Measurements from ENCODE around the gene RAB39A.

RAB39A gene

DNA sequence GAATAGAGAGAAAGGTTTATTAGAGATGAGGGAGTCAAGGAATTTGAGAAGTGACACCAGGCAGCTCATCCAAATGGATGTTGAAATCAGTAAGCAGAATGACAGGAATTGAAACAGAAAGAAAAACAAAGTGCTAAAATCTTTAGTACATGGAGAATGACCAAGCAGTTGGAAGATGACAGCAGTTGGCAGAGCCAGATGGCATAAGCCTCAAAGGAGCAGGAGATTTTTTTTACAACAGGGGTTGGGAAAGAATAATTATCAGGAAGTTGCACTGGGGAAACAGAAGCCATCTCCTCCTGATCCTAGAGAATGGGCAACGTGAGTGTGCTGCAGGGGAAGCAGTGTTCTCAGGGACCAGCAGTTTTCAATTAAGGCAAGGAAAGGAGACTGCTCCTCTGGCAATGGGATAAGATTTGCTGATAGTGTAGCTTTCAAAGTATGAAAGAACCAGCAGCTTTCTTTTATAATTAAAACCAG, 28.9 kb downstream of the RAB39A start:
- Histone ChIP-seq H3K4me1 (no peaks in the 10 kb centered on the region), H3K4me2 (no peak overlapping the region), H4K20me1 (no peaks in the 10 kb centered on the region), H3K27me3 (no peaks in the 10 kb centered on the region), H3K9me3 (no peaks in the 10 kb centered on the region), H3K4me3 (no peak overlapping the region), H3K27ac (no peak overlapping the region), H3K9ac (no peak overlapping the region), H3K36me3 (no peaks in the 10 kb centered on the region)
- TF ChIP-seq Cebpa-rat (IDR thresholded peaks at IDR 0.05), result no peak

DNA sequence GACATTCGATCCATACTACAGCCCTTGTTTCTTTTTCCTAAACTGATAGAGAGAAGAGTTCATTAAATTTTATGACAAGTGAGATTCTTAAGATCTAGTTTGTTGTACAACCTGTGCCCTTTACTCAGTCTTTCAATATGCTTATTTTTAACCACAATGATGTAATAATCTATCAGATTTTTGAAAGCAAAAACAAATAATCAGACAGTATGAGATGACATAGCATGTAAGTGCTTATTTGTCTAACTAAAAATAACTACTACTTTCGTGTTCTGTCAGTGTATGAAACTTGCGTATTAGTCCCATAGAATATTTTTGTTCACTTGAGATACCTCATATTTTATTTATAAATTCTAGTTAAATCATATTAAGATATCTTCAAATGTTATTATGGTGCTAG, 33.2 kb downstream of the RAB39A start:
- Histone ChIP-seq H4K20me1 (no peaks in the 10 kb centered on the region), H3K4me3 (no peak overlapping the region), H3K36me3 (no peaks in the 10 kb centered on the region), H3K4me2 (no peak overlapping the region), H3K9ac (no peak overlapping the region), H3K27me3 (no peaks in the 10 kb centered on the region), H3K4me1 (no peaks in the 10 kb centered on the region), H3K9me3 (no peaks in the 10 kb centered on the region), H3K27ac (no peak overlapping the region)
- TF ChIP-seq Cebpa-rat (IDR thresholded peaks at IDR 0.05), result no peak

DNA sequence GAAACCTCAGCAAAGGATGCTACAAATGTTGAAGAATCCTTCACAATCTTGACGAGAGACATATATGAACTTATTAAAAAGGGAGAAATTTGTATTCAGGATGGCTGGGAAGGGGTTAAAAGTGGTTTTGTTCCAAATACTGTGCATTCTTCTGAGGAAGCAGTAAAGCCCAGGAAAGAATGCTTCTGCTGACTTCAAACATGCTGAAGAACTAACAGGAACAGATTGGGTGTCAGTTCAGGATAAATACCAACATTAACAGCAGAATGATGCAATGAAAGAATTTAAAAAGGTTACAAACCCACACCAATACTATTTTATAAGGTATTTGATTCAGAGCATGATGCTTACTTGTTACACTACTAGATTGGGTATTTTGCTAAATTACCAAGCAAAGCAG, 33.9 kb downstream of the RAB39A start:
- TF ChIP-seq Cebpa-rat (IDR thresholded peaks at IDR 0.05), result no peak
- H3K27me3 ChIP-seq, result no peaks in the 10 kb centered on the region
- H3K4me3 ChIP-seq, result no peak overlapping the region
- H3K36me3 ChIP-seq, result no peaks in the 10 kb centered on the region
- no peak overlapping the region for H3K4me2 ChIP-seq
- H3K27ac ChIP-seq, result no peak overlapping the region
- H3K9me3 ChIP-seq, result no peaks in the 10 kb centered on the region
- H3K9ac ChIP-seq, result no peak overlapping the region
- no peaks in the 10 kb centered on the region for H4K20me1 ChIP-seq
- H3K4me1 ChIP-seq, result no peaks in the 10 kb centered on the region

GRCh38 chr11:107963091-107963490, 34.8 kb downstream of the RAB39A start:
- no peaks in the 10 kb centered on the region for H3K9me3 ChIP-seq
- H3K4me3 ChIP-seq, result no peak overlapping the region
- no peaks in the 10 kb centered on the region for H3K36me3 ChIP-seq
- H3K27ac ChIP-seq, result no peak overlapping the region
- no peak overlapping the region for H3K9ac ChIP-seq
- H3K4me2 ChIP-seq, result no peak overlapping the region
- no peaks in the 10 kb centered on the region for H4K20me1 ChIP-seq
- H3K4me1 ChIP-seq, result no peaks in the 10 kb centered on the region
- no peak for TF ChIP-seq Cebpa-rat (IDR thresholded peaks at IDR 0.05)
- H3K27me3 ChIP-seq, result no peaks in the 10 kb centered on the region

DNA sequence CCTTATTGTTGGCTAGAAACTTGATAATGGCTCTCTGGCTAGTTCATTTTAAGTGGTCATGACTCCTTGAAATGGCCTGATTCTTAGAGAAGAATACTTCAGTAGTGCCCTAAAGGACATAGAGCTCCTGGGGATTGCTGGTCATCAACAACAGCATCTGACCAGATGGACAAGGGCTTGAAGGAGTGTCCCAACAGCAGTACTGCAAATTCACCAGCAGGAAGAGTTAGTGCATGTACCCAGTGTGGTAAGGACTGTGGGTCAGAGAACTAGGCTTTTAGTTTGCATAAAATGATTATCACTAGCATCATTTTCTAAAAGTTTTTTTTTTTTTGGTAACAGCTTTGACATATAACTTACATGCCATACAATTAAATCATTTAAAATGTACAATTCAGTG, 41.0 kb downstream of the RAB39A start:
- no peaks in the 10 kb centered on the region for H4K20me1 ChIP-seq
- H3K36me3 ChIP-seq, result no peaks in the 10 kb centered on the region
- no peaks in the 10 kb centered on the region for H3K4me1 ChIP-seq
- H3K4me3 ChIP-seq, result no peak overlapping the region
- H3K9ac ChIP-seq, result no peak overlapping the region
- H3K4me2 ChIP-seq, result no peak overlapping the region
- H3K27me3 ChIP-seq, result no peaks in the 10 kb centered on the region
- TF ChIP-seq Cebpa-rat (IDR thresholded peaks at IDR 0.05), result no peak
- H3K27ac ChIP-seq, result no peak overlapping the region
- no peaks in the 10 kb centered on the region for H3K9me3 ChIP-seq

- no peak for TF ChIP-seq Cebpa-rat (IDR thresholded peaks at IDR 0.05)
- H3K4me1 ChIP-seq, result no peaks in the 10 kb centered on the region
- H3K36me3 ChIP-seq, result no peaks in the 10 kb centered on the region
- H3K9ac ChIP-seq, result no peak overlapping the region
- H3K27me3 ChIP-seq, result no peaks in the 10 kb centered on the region
- H3K4me2 ChIP-seq, result no peak overlapping the region
- H3K4me3 ChIP-seq, result no peak overlapping the region
- H4K20me1 ChIP-seq, result no peaks in the 10 kb centered on the region
- no peaks in the 10 kb centered on the region for H3K9me3 ChIP-seq
- H3K27ac ChIP-seq, result no peak overlapping the region
Observed at GRCh38 chr11:107970049-107970448, 41.8 kb downstream of the RAB39A start.

DNA sequence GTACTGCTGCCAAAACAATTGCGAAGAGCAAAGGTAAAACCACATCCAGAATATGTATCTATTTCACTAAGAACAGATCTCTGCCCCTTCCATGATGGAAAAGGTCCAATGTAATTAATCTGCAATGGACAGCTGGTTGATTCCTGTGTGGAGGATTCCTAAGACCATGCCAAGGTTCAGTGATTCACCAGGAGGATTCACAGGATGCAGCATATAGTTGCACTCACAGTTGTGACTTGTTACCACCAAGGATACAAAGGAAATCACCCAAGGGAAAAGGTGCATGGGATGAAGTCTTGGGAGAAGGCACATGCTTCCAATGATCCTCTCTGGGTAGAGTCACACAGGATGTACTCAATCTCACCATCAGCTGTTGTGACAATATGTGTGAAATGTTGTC, 45.4 kb downstream of the RAB39A start:
- Histone ChIP-seq H3K9me3 (no peaks in the 10 kb centered on the region), H3K36me3 (no peaks in the 10 kb centered on the region), H3K27me3 (no peaks in the 10 kb centered on the region), H3K4me2 (no peak overlapping the region), H3K27ac (no peak overlapping the region), H3K4me1 (no peaks in the 10 kb centered on the region), H4K20me1 (no peaks in the 10 kb centered on the region), H3K9ac (no peak overlapping the region), H3K4me3 (no peak overlapping the region)
- no peak for TF ChIP-seq Cebpa-rat (IDR thresholded peaks at IDR 0.05)

GRCh38 chr11:107988397-107989158, 60.3 kb downstream of the RAB39A start:
- H3K4me3 ChIP-seq, result no peak overlapping the region
- H4K20me1 ChIP-seq, result no peaks in the 10 kb centered on the region
- H3K9ac ChIP-seq, result no peak overlapping the region

GRCh38 chr11:107991868-107992414, 63.7 kb downstream of the RAB39A start:
- no peak overlapping the region for H3K4me2 ChIP-seq
- no peaks in the 10 kb centered on the region for H4K20me1 ChIP-seq
- no peaks in the 10 kb centered on the region for H3K36me3 ChIP-seq
- no peak overlapping the region for H3K27ac ChIP-seq
- peaks cover 8% of the 10 kb centered on the region; the same call in 1 of the 2 replicates for H3K9me3 ChIP-seq
- no peak overlapping the region for H3K4me3 ChIP-seq
- no peaks in the 10 kb centered on the region for H3K4me1 ChIP-seq
- TF ChIP-seq Cebpa-rat (IDR thresholded peaks at IDR 0.05), result no peak
- H3K27me3 ChIP-seq, result no peaks in the 10 kb centered on the region
- H3K9ac ChIP-seq, result no peak overlapping the region

More at GRCh38 chr11:107988397-107989158, 60.3 kb downstream of the RAB39A start:
- Histone ChIP-seq H3K4me1 (no peaks in the 10 kb centered on the region), H3K27me3 (no peaks in the 10 kb centered on the region), H3K36me3 (no peaks in the 10 kb centered on the region), H3K27ac (no peak overlapping the region), H3K9me3 (no peaks in the 10 kb centered on the region), H3K4me2 (no peak overlapping the region)
- no peak for TF ChIP-seq Cebpa-rat (IDR thresholded peaks at IDR 0.05)

- Histone ChIP-seq H3K27me3 (no peaks in the 10 kb centered on the region), H3K9me3 (peaks cover 8% of the 10 kb centered on the region; the same call in 1 of the 2 replicates), H3K27ac (no peak overlapping the region), H3K36me3 (no peaks in the 10 kb centered on the region), H4K20me1 (no peaks in the 10 kb centered on the region), H3K9ac (no peak overlapping the region), H3K4me1 (no peaks in the 10 kb centered on the region), H3K4me2 (no peak overlapping the region), H3K4me3 (no peak overlapping the region)
- no peak for TF ChIP-seq Cebpa-rat (IDR thresholded peaks at IDR 0.05)
Observed at GRCh38 chr11:107996006-107996776, 67.9 kb downstream of the RAB39A start.
